A549 (cell line): ENCODE measurements around the gene SLC2A14. TPM values are rescaled to one million over a fixed set of nuclear protein-coding genes. Genes with fewer than 3 reads are reported as not detected.
"Not testable (repeated sequence)": the region's sequence is repeated elsewhere in the genome, so short reads cannot be mapped to it uniquely, and the experiment has no call there.

Source experiments
- ATAC-seq, 2 experiments: fragments of 200-7000 bp in 1 of 2; fragments of >200 bp in 1 of 2; cut with Nextera tagmentation in 1 of 2; cut with Tn5 transposase in 1 of 2; 3 replicates each; pipeline versions ENCODE4 v1.8.0 to v1.9.1; 2018 to 2020; ENCODE audit warnings: mild to moderate bottlenecking in 1 of 2, moderate library complexity in 1 of 2
- CTCF ChIA-PET: fragments of 300-600 bp; sonication (Branson Sonifier 250); formaldehyde crosslinking; extraction: SDS; loops from one replicate; lab custom pipeline; 2021; ENCODE audit warnings: antibody characterized with exemption, inconsistent platforms; lab: Yijun Ruan, JAX
- POLR2A ChIA-PET: fragments of 350-600 bp; formaldehyde crosslinking; extraction: SDS; loops from one replicate; lab custom pipeline; 2021; ENCODE audit warnings: antibody characterized with exemption, inconsistent platforms; lab: Yijun Ruan, JAX
- DNase-seq, 2 experiments: peaks; one replicate each; pipeline versions ENCODE4 v3.0.0 to v3.0.0-alpha.2; 2011 to 2016; ENCODE audit warnings: low read depth in 1 of 2, low spot score in 1 of 2
- FAIRE-seq: peaks from 2 replicates; lab custom pipeline; 2011; peaks lifted over from hg19 to GRCh38; lab: Jason Lieb, UNC
- H3K27ac ChIP-seq, 2 experiments: fragments of >200 bp; sonication (Bioruptor Twin); formaldehyde crosslinking; 3 replicates each; pipeline ENCODE4 v1.5.1; 2016 to 2017
- H3K4me1 ChIP-seq: fragments of >200 bp; sonication (Bioruptor Twin); formaldehyde crosslinking; 3 replicates; pipeline ENCODE4 v1.6.1; 2016
- H3K4me2 ChIP-seq: fragments of >200 bp; sonication (Bioruptor Twin); formaldehyde crosslinking; 3 replicates; pipeline ENCODE4 v1.6.1; 2016
- H3K4me3 ChIP-seq: fragments of >200 bp; sonication (Bioruptor Twin); formaldehyde crosslinking; 3 replicates; pipeline ENCODE4 v1.5.1; 2016
- H3K9me3 ChIP-seq: fragments of >200 bp; sonication (Bioruptor Twin); formaldehyde crosslinking; 3 replicates; pipeline ENCODE4 v1.6.1; 2016
- BCL3 ChIP-seq: fragments of >200 bp; sonication (Bioruptor Twin); formaldehyde crosslinking; IDR thresholded peaks from 3 replicates; pipeline ENCODE4 v1.6.1; 2016
- EHMT2 ChIP-seq: fragments of 200-600 bp; sonication (generic); IDR thresholded peaks from 2 replicates; pipeline ENCODE4 v1.6.1; 2016; ENCODE audit warnings: antibody characterized with exemption, low read depth, mild to moderate bottlenecking, moderate library complexity
- EP300 ChIP-seq, 2 experiments: fragments of >200 bp; sonication (Bioruptor Twin); formaldehyde crosslinking; IDR thresholded peaks; 2 replicates in 1 of 2; 3 replicates in 1 of 2; pipeline ENCODE4 v1.6.1; 2016 to 2017
- ESRRA ChIP-seq: fragments of 150-350 bp; IDR thresholded peaks from 2 replicates; pipeline ENCODE4 v1.6.1; 2014; ENCODE audit warnings: mild to moderate bottlenecking, low read length, borderline replicate concordance
- HDAC2 ChIP-seq: fragments of 200-600 bp; sonication (generic); IDR thresholded peaks from 2 replicates; pipeline ENCODE4 v1.6.1; 2016
- HEYL ChIP-seq: fragments of 250-450 bp; sonication (Bioruptor Pico); IDR thresholded peaks from 2 replicates; pipeline ENCODE4 v1.8.0; 2021; ENCODE audit warnings: mild to moderate bottlenecking, moderate library complexity
- HOXA7 ChIP-seq: fragments of 250-450 bp; sonication (Bioruptor Pico); IDR thresholded peaks from 2 replicates; pipeline ENCODE4 v1.5.0; 2020; ENCODE audit warnings: mild to moderate bottlenecking, moderate library complexity
- HOXB5 ChIP-seq: fragments of 250-450 bp; sonication (Bioruptor Pico); IDR thresholded peaks from 2 replicates; pipeline ENCODE4 v1.5.0; 2020; ENCODE audit warnings: mild to moderate bottlenecking, moderate library complexity
- JUN ChIP-seq, 2 experiments: fragments of >200 bp; sonication (Bioruptor Twin); formaldehyde crosslinking; IDR thresholded peaks; 2 replicates in 1 of 2; 3 replicates in 1 of 2; pipeline ENCODE4 v1.6.1; 2016 to 2017
- MYC ChIP-seq: IDR thresholded peaks from 2 replicates; pipeline ENCODE4 v1.6.1; 2012; ENCODE audit warnings: mild to moderate bottlenecking, inconsistent platforms, low read length, improper control_type of control experiment, borderline replicate concordance
- PHF8 ChIP-seq: fragments of 200-600 bp; sonication (generic); IDR thresholded peaks from 2 replicates; pipeline ENCODE4 v1.6.1; 2016; ENCODE audit warnings: low read depth, mild to moderate bottlenecking, antibody characterized with exemption, moderate library complexity, borderline replicate concordance
- POLR2A ChIP-seq: IDR thresholded peaks from 2 replicates; pipeline ENCODE4 v1.6.1; 2012; ENCODE audit warnings: mild to moderate bottlenecking, low read length
- RAD21 ChIP-seq, 2 experiments: fragments of >200 bp in 1 of 2; sonication (Bioruptor Twin) in 1 of 2; formaldehyde crosslinking in 1 of 2; IDR thresholded peaks in 1 of 2; conservative IDR thresholded peaks in 1 of 2; 2 replicates in 1 of 2; 3 replicates in 1 of 2; pipeline ENCODE4 v1.6.1; 2012 to 2018; ENCODE audit warnings: inconsistent platforms in 1 of 2
- RARB ChIP-seq: fragments of 250-450 bp; sonication (Bioruptor Pico); IDR thresholded peaks from 2 replicates; pipeline ENCODE4 v1.8.0; 2021; ENCODE audit warnings: mild to moderate bottlenecking, moderate library complexity
- RCOR1 ChIP-seq: fragments of 150-350 bp; IDR thresholded peaks from 2 replicates; pipeline ENCODE4 v1.6.1; 2014; ENCODE audit warnings: antibody characterized with exemption, low read length, low read depth
- REST ChIP-seq: fragments of 200-600 bp; sonication (generic); IDR thresholded peaks from 2 replicates; pipeline ENCODE4 v1.6.1; 2016; ENCODE audit warnings: antibody characterized with exemption, mild to moderate bottlenecking, moderate library complexity
- SMC3 ChIP-seq: fragments of >200 bp; sonication (Bioruptor Twin); formaldehyde crosslinking; IDR thresholded peaks from 3 replicates; pipeline ENCODE4 v1.6.1; 2018; ENCODE audit warnings: inconsistent platforms
- SREBF2 ChIP-seq: fragments of 450-650 bp; IDR thresholded peaks from 2 replicates; pipeline ENCODE4 v1.6.1; 2014; ENCODE audit warnings: mild to moderate bottlenecking, moderate library complexity
- TP53 ChIP-seq: fragments of 250-450 bp; sonication (Bioruptor Pico); IDR thresholded peaks from 2 replicates; pipeline ENCODE4 v1.5.0; 2021; ENCODE audit warnings: mild to moderate bottlenecking, moderate library complexity
- ZC3H11A ChIP-seq: fragments of 450-650 bp; IDR thresholded peaks from 2 replicates; pipeline ENCODE4 v1.6.1; 2014; ENCODE audit warnings: antibody characterized with exemption, mild to moderate bottlenecking
- WGBS: methylation state at CpG from one replicate; pipeline ENCODE4 v1.1.6; 2017; ENCODE audit errors: missing lambda C conversion rate; 5-methylcytosine and 5-hydroxymethylcytosine counted together
- polyA plus RNA-seq, 4 experiments: library from polyadenylated mRNA; depleted of rRNA in 3 of 4; stranded (reverse); fragments of >200 nt; fragmentation: RNase III in 1 of 4; extraction: RNeasy Plus Mini Kit Qiagen cat#74134 plus additional on column Dnase treatment in 1 of 4; gene quantifications; 2 replicates in 3 of 4; 3 replicates in 1 of 4; pipeline ENCODE4 v1.2.3, GENCODE V29; 2011 to 2017
- TF ChIP-seq, protein P1 (sequence below): IDR thresholded peaks from 2 replicates; pipeline ENCODE4 v1.6.1; 2012
- TF ChIP-seq, protein P2 (sequence below): fragments of >200 bp; sonication (Bioruptor Twin); formaldehyde crosslinking; IDR thresholded peaks from 3 replicates; pipeline ENCODE4 v1.5.1; 2016
- TF ChIP-seq, protein P3 (sequence below): fragments of 150-350 bp; IDR thresholded peaks from 2 replicates; pipeline ENCODE4 v1.6.1; 2014; ENCODE audit warnings: low read depth, mild to moderate bottlenecking, low read length
- TF ChIP-seq, protein P4 (sequence below): fragments of 250-450 bp; sonication (Bioruptor Pico); IDR thresholded peaks from 2 replicates; pipeline ENCODE4 v1.5.0; 2021; ENCODE audit warnings: mild to moderate bottlenecking, moderate library complexity, borderline replicate concordance

Gene SLC2A14
- polyA plus RNA-seq, 2 of the 4 experiments (the other 2 are of a cell fraction) = 0.25 to 0.68 TPM

- no peak for TF ChIP-seq HOXA7 (CRISPR knock-in tag)
Measured at GRCh38 chr12:7915661-7916403, 43.1 kb upstream of the SLC2A14 start (continued).

DNA sequence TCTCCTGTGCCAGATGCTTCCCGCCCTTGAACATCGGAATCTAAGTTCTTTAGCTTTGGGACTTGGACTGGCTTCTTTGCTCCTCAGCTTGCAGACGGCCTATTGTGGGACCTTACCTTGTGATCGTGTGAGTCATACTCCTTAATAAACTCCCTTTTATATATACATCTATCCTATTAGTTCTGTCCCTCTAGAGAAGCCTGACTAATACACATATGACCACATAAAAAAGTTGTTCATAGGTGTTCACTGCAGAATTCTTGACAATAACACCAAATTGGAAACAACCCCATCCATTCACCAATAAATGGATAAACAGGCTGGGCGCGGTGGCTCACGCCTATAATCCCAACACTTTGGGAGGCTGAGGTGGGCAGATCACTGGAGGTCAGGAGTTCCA is 37.4 kb upstream of the SLC2A14 start:
- H3K9me3 ChIP-seq, POLR2A ChIA-PET, H3K4me3 ChIP-seq, ATAC-seq, H3K4me2 ChIP-seq, DNase-seq, FAIRE-seq: not testable (repeated sequence)
- Histone ChIP-seq H3K27ac (peak overlapping the region in 1 of 2 experiments; percentile 22; a peak in 1 of 6 replicates), H3K4me1 (peaks cover 28% of the 10 kb centered on the region)
- CTCF ChIA-PET = interaction anchor here (0.7 to 7.4 kb wide), 3 partner anchors 23 to 84 kb away, joined by 3 to 37 read pairs (median 3); no protein-coding TSS in a partner anchor
- 66% methylated on average over 7 of the region's 7 CpGs for WGBS

GRCh38 chr12:7907009-7907408 is 34.3 kb upstream of the SLC2A14 start:
- peak; percentile 97 to 99 for ATAC-seq
- WGBS = 1% methylated on average over 3 of the region's 3 CpGs
- Histone ChIP-seq H3K4me2 (peak overlapping the region; percentile 49), H3K27ac (peak overlapping the region; percentile 76 to 81), H3K9me3 (no peaks in the 10 kb centered on the region), H3K4me1 (peaks cover 36% of the 10 kb centered on the region), H3K4me3 (no peak overlapping the region)
- POLR2A ChIA-PET = no interaction called here
- FAIRE-seq = peak; percentile 77
- peak; percentile 90 to 93 for DNase-seq
- CTCF ChIA-PET = interaction anchor here (0.6 to 7.4 kb wide), 20 partner anchors 10 to 766 kb away, joined by 3 to 37 read pairs (median 6); no protein-coding TSS in a partner anchor
- TF ChIP-seq JUN (IDR thresholded peaks at IDR 0.05) (no peak), SMC3 (peak; percentile 63), HOXB5 (CRISPR knock-in tag) (no peak), POLR2A (no peak), HDAC2 (no peak), EP300 (IDR thresholded peaks at IDR 0.05) (no peak), MYC (no peak; the same call in 1 of the 2 replicates), RCOR1 (no peak), RAD21 (conservative IDR thresholded peaks at IDR 0.05 in 1 of 2, IDR thresholded peaks at IDR 0.05 in 1 of 2) (peak; percentile 59 to 60; a peak in 4 of 5 replicates), ESRRA (no peak), PHF8 (no peak), ZC3H11A (no peak), HEYL (no peak), TP53 (CRISPR knock-in tag) (no peak), SREBF2 (no peak), RARB (CRISPR knock-in tag) (no peak), BCL3 (no peak), EHMT2 (no peak), REST (no peak)
- TF ChIP-seq, protein P1, sequence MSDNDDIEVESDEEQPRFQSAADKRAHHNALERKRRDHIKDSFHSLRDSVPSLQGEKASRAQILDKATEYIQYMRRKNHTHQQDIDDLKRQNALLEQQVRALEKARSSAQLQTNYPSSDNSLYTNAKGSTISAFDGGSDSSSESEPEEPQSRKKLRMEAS = peak; percentile 62
- TF ChIP-seq, protein P2, sequence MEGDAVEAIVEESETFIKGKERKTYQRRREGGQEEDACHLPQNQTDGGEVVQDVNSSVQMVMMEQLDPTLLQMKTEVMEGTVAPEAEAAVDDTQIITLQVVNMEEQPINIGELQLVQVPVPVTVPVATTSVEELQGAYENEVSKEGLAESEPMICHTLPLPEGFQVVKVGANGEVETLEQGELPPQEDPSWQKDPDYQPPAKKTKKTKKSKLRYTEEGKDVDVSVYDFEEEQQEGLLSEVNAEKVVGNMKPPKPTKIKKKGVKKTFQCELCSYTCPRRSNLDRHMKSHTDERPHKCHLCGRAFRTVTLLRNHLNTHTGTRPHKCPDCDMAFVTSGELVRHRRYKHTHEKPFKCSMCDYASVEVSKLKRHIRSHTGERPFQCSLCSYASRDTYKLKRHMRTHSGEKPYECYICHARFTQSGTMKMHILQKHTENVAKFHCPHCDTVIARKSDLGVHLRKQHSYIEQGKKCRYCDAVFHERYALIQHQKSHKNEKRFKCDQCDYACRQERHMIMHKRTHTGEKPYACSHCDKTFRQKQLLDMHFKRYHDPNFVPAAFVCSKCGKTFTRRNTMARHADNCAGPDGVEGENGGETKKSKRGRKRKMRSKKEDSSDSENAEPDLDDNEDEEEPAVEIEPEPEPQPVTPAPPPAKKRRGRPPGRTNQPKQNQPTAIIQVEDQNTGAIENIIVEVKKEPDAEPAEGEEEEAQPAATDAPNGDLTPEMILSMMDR = peak; percentile 53
- TF ChIP-seq, protein P3, sequence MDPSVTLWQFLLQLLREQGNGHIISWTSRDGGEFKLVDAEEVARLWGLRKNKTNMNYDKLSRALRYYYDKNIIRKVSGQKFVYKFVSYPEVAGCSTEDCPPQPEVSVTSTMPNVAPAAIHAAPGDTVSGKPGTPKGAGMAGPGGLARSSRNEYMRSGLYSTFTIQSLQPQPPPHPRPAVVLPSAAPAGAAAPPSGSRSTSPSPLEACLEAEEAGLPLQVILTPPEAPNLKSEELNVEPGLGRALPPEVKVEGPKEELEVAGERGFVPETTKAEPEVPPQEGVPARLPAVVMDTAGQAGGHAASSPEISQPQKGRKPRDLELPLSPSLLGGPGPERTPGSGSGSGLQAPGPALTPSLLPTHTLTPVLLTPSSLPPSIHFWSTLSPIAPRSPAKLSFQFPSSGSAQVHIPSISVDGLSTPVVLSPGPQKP = no peak
- TF ChIP-seq, protein P4, sequence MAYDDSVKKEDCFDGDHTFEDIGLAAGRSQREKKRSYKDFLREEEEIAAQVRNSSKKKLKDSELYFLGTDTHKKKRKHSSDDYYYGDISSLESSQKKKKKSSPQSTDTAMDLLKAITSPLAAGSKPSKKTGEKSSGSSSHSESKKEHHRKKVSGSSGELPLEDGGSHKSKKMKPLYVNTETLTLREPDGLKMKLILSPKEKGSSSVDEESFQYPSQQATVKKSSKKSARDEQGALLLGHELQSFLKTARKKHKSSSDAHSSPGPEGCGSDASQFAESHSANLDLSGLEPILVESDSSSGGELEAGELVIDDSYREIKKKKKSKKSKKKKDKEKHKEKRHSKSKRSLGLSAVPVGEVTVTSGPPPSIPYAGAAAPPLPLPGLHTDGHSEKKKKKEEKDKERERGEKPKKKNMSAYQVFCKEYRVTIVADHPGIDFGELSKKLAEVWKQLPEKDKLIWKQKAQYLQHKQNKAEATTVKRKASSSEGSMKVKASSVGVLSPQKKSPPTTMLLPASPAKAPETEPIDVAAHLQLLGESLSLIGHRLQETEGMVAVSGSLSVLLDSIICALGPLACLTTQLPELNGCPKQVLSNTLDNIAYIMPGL (CRISPR knock-in tag) = no peak
